Peyer's patch (tissue), 4 donors: ENCODE measurements around the gene ARMC9. TPM values are rescaled to one million over a fixed set of nuclear protein-coding genes. Genes with fewer than 3 reads are reported as not detected.

ENCODE experiments used
- DNase-seq, 3 donors: peaks; one replicate each; pipeline ENCODE4 v3.0.0-alpha.2; 2017 to 2019
- H3K27ac ChIP-seq, 4 donors: fragments of 200-600 bp; sonication (generic); one replicate each; pipeline ENCODE4 v1.5.1; 2016 to 2019
- H3K27me3 ChIP-seq, 2 donors: fragments of 200-600 bp; sonication (generic); one replicate each; pipeline ENCODE4 v1.5.1; 2019
- H3K36me3 ChIP-seq, 3 donors: fragments of 200-600 bp; sonication (generic); one replicate each; pipeline ENCODE4 v1.5.1; 2016 to 2019
- H3K4me1 ChIP-seq, 4 donors: fragments of 200-600 bp; sonication (generic); one replicate each; pipeline ENCODE4 v1.5.1; 2016 to 2019
- H3K4me3 ChIP-seq, 4 donors: fragments of 200-600 bp; sonication (generic); 1 replicate in 3 of 4; 2 replicates in 1 of 4; pipeline ENCODE4 v1.5.1; 2016 to 2019; ENCODE audit warnings: mild to moderate bottlenecking in 1 of 4
- H3K9me3 ChIP-seq, 4 donors: fragments of 200-600 bp; sonication (generic); one replicate each; pipeline ENCODE4 v1.5.1; 2016 to 2019; ENCODE audit warnings: mild to moderate bottlenecking in 1 of 4
- CTCF ChIP-seq, 6 experiments: fragments of 450-650 bp in 4 of 6; fragments of 200-600 bp in 2 of 6; sonication (generic) in 1 of 6; IDR thresholded peaks; one replicate each; pipeline ENCODE4 v1.5.1; 2017 to 2019; ENCODE audit warnings: antibody characterized with exemption in 6 of 6, mild to moderate bottlenecking in 3 of 6, moderate library complexity in 1 of 6
- POLR2A ChIP-seq, 2 donors: fragments of 450-650 bp; IDR thresholded peaks; one replicate each; pipeline ENCODE4 v1.5.1; 2017; ENCODE audit warnings: antibody characterized with exemption in 2 of 2, mild to moderate bottlenecking in 2 of 2, moderate library complexity in 2 of 2
- total RNA-seq, 4 donors: library from RNA; depleted of rRNA; stranded (reverse); fragments of >200 nt; gene quantifications; one replicate each; pipeline ENCODE4 v1.1.0, GENCODE V29; 2016

Gene ARMC9
- total RNA-seq, 4 donors from 2014 or later, result 3.3 to 15.7 (median 10.5) TPM

DNA sequence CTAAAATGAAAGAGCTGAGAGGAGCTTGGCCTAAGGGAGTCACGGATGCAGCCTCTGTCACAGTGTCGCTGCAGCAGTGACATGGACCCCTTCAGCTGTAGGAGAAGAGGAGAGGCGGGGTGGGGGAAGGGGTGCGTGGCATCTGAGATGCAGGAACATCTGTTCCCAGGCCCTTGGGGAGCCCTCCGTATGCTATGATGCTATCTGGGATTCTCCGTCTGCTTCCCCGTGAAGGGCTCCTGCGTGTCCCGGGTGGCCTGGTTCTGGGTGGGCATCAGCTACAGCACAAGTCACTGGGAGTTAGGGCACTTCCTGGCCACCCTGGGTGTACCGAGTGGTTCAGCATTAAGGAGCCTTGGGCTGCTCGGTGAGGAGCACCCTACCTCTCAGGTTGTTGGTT is 161.5 kb downstream of the ARMC9 start:
- no peak for DNase-seq
- Histone ChIP-seq H3K27ac (no peak overlapping the region), H3K9me3 (no peaks in the 10 kb centered on the region), H3K27me3 (no peaks in the 10 kb centered on the region), H3K4me1 (peaks cover 0 to 11% (median 1%) of the 10 kb centered on the region in 4 donors), H3K36me3 (peaks cover 0 to 7% (median 0%) of the 10 kb centered on the region in 3 donors), H3K4me3 (no peak overlapping the region)
- TF ChIP-seq CTCF (IDR thresholded peaks at IDR 0.05), result no peak

DNA sequence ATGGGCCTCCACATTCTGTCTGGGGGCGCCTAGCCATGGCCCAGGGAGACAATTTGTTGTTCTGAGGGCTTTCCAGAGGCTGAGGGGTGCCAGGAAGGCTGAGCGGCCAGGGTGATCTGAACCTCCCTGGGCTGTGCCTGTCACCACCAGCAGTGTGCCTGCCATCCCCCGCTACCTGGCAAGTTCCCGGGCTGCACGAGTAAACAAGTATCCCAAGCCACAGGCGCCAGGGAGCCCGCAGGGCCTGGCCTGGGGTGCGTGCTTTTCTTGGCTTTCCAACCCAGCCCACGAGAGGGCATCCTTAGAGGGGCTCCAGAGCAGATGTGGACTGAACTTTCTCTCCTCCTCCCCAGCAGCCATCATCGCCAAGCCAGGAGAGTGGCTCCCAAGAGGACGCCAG is 162.0 kb downstream of the ARMC9 start:
- H3K27ac ChIP-seq, result no peak overlapping the region
- no peaks in the 10 kb centered on the region for H3K27me3 ChIP-seq
- H3K36me3 ChIP-seq, result peaks cover 0 to 7% (median 0%) of the 10 kb centered on the region in 3 donors
- no peaks in the 10 kb centered on the region for H3K9me3 ChIP-seq
- H3K4me3 ChIP-seq, result no peak overlapping the region
- peak in 1 of 3 donors; percentile 29 for DNase-seq
- H3K4me1 ChIP-seq, result peaks cover 0 to 11% (median 2%) of the 10 kb centered on the region in 4 donors
- no peak for TF ChIP-seq CTCF (IDR thresholded peaks at IDR 0.05)
- no peak for TF ChIP-seq POLR2A (IDR thresholded peaks at IDR 0.05)

GRCh38 chr2:231360881-231361371 is 162.5 kb downstream of the ARMC9 start:
- H3K9me3 ChIP-seq, result no peaks in the 10 kb centered on the region
- H3K4me1 ChIP-seq, result peaks cover 0 to 11% (median 2%) of the 10 kb centered on the region in 4 donors
- peak in 2 of 3 donors; percentile 27 to 44 for DNase-seq
- no peaks in the 10 kb centered on the region for H3K27me3 ChIP-seq
- no peak overlapping the region for H3K27ac ChIP-seq
- TF ChIP-seq CTCF (IDR thresholded peaks at IDR 0.05) (no peak), POLR2A (IDR thresholded peaks at IDR 0.05) (no peak)
- H3K36me3 ChIP-seq, result peaks cover 0 to 7% (median 0%) of the 10 kb centered on the region in 3 donors
- H3K4me3 ChIP-seq, result no peak overlapping the region

DNA sequence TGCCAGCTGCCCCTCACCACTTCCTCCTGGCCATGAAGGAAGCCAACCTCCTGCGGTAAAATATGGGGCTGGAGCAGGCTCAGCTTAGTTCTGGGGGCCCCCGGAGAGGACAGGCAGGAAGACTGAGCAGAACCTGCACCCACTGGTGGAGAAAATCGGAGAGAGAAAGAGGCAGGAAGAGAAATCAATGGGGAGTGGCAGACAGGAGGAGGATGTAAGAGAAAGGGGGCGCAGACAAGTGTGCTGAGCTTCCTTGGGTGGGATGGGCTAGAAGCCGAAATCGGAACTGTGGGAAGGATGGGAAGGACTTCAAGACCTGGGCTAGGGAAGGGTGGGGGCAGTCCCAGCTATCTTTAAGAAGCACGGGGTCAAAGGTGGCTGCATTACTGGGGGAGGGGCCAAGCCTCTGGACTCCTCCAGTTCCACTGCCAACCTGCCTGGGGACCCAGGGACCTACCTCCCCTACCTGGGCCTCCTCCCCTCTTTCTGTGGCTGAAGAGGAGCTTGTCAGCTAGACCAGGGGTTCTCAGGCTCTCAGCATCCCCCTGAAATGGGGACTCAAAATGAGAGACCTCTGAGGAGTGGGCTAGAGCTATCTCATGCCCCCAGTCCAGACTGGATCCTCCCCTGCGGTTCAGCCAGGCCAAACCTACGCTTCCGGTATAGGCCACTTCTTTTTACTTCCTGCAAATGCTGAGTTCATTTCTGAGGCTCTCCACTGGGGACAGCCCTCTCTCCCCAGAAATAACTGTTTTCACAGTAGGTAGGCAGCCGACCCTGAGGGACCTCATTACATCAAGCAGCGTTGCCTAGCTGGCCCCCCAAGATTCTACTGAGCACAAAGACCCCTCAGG is 163.5 kb downstream of the ARMC9 start:
- DNase-seq, result peak; percentile 25 to 45 (median 42)
- no peak for TF ChIP-seq POLR2A (IDR thresholded peaks at IDR 0.05)
- TF ChIP-seq CTCF (IDR thresholded peaks at IDR 0.05), result peak in 1 of 6 experiments; percentile 15
- no peaks in the 10 kb centered on the region for H3K9me3 ChIP-seq
- peak overlapping the region in 1 of 4 donors; percentile 16 for H3K27ac ChIP-seq
- no peak overlapping the region for H3K4me3 ChIP-seq
- peaks cover 0 to 11% (median 2%) of the 10 kb centered on the region in 4 donors for H3K4me1 ChIP-seq
- no peaks in the 10 kb centered on the region for H3K27me3 ChIP-seq
- peaks cover 0 to 7% (median 0%) of the 10 kb centered on the region in 3 donors for H3K36me3 ChIP-seq

DNA sequence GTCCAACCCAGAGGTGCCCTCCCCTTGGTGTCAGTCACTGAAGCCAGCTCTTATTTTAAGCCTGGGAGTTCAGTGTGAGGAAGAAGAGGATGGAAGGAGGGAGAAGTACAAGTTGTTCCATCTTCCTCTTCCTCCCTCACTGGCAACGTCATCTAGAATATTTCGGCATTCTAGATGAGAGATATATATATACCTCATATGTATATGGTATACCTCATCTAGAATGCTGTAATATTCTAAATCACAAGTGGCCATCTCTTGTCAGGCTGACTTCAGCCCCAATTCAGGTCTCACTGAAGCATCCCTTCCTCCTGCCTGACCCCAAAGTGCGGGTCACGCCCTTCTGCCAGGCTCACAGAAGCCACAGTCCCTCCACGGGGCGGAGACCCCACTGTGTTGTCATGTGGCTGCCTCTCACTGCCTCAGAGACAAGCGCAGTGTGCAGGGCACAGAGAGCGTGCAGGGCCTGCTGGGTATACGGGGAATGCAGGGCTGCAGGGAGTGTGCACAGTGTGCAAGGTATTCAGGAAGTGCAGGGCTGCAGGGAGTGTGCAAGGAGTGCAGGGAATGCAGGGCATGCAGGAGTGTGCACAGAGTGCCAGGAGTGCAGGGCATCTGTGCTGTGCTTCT is 164.2 kb downstream of the ARMC9 start:
- H3K27ac ChIP-seq, result peak overlapping the region in 1 of 4 donors; percentile 23
- DNase-seq, result peak in 1 of 3 donors; percentile 38
- TF ChIP-seq CTCF (IDR thresholded peaks at IDR 0.05) (no peak), POLR2A (IDR thresholded peaks at IDR 0.05) (no peak)
- H3K36me3 ChIP-seq, result peaks cover 0 to 7% (median 0%) of the 10 kb centered on the region in 3 donors
- H3K27me3 ChIP-seq, result no peaks in the 10 kb centered on the region
- H3K4me1 ChIP-seq, result peaks cover 0 to 11% (median 2%) of the 10 kb centered on the region in 4 donors
- no peak overlapping the region for H3K4me3 ChIP-seq
- no peaks in the 10 kb centered on the region for H3K9me3 ChIP-seq
